HG03103 (cell line): ENCODE measurements around the gene TEX264.

Source experiments
- ATAC-seq: cut with Tn5 transposase; IDR thresholded peaks from one replicate; pipeline ENCODE4 v1.9.1; 2021; ENCODE audit warnings: low read depth; ENCODE audit not compliant: unreplicated experiment

Gene TEX264

GRCh38 chr3:51712511-51712931, 41.5 kb downstream of the TEX264 start:
- no peak for ATAC-seq

- no peak for ATAC-seq
These were observed 41.9 kb downstream of the TEX264 start for GRCh38 chr3:51712963-51713362.

- ATAC-seq = no peak
These were observed 44.4 kb downstream of the TEX264 start for GRCh38 chr3:51715231-51715976.

GRCh38 chr3:51715977-51716294, 44.9 kb downstream of the TEX264 start:
- ATAC-seq = no peak

- no peak for ATAC-seq
These were observed 45.8 kb downstream of the TEX264 start for GRCh38 chr3:51716805-51717204.

GRCh38 chr3:51717446-51717845, 46.4 kb downstream of the TEX264 start:
- no peak for ATAC-seq

GRCh38 chr3:51717947-51718346, 46.9 kb downstream of the TEX264 start:
- no peak for ATAC-seq

- no peak for ATAC-seq
These were observed 47.7 kb downstream of the TEX264 start for GRCh38 chr3:51718547-51719409.

- no peak for ATAC-seq
These were observed 48.5 kb downstream of the TEX264 start for GRCh38 chr3:51719410-51720025.

- ATAC-seq = no peak
These were observed 49.4 kb downstream of the TEX264 start for GRCh38 chr3:51720292-51721061.

- no peak for ATAC-seq
These were observed 50.2 kb downstream of the TEX264 start for GRCh38 chr3:51721062-51721745.

GRCh38 chr3:51722362-51722761, 51.3 kb downstream of the TEX264 start:
- no peak for ATAC-seq

GRCh38 chr3:51727500-51727899, 56.4 kb downstream of the TEX264 start:
- ATAC-seq = no peak

GRCh38 chr3:51729042-51729633, 58.1 kb downstream of the TEX264 start:
- ATAC-seq = no peak

GRCh38 chr3:51733859-51734571, 63.0 kb downstream of the TEX264 start:
- ATAC-seq = no peak

GRCh38 chr3:51734572-51734907, 63.5 kb downstream of the TEX264 start:
- ATAC-seq = no peak

- ATAC-seq = no peak
These were observed 64.0 kb downstream of the TEX264 start for GRCh38 chr3:51735039-51735438.

GRCh38 chr3:51735950-51736349, 64.9 kb downstream of the TEX264 start:
- ATAC-seq = no peak

- no peak for ATAC-seq
These were observed 68.1 kb downstream of the TEX264 start for GRCh38 chr3:51739110-51739509.
